LoVo (cell line): ENCODE measurements around the gene SPSB3.

Experiments
- DNase-seq: peaks from one replicate; pipeline ENCODE4 v3.0.0-alpha.2; 2016; ENCODE audit warnings: low spot score

Gene SPSB3

GRCh38 chr16:1775006-1775845 is 7.1 kb downstream of the SPSB3 start:
- no peak for DNase-seq

GRCh38 chr16:1774448-1774780 is 8.0 kb downstream of the SPSB3 start:
- DNase-seq, result no peak

GRCh38 chr16:1773703-1774447 is 8.5 kb downstream of the SPSB3 start:
- peak; percentile 9 for DNase-seq

- peak; percentile 91 for DNase-seq
These were observed 9.3 kb downstream of the SPSB3 start, which contains the start of gene MRPS34 for GRCh38 chr16:1772908-1773702. Gene MRPS34, minus strand, starts transcription at chr16:1773134. Its CDS starts 15 bp downstream, at chr16:1773119.

GRCh38 chr16:1772362-1772907 is 9.9 kb downstream of the SPSB3 start, which contains the start of gene EME2:
Gene EME2, plus strand, starts transcription at chr16:1772810. Its CDS starts 418 bp downstream, at chr16:1773228.
- no peak for DNase-seq

GRCh38 chr16:1771864-1772361 is 10.5 kb downstream of the SPSB3 start:
- no peak for DNase-seq

GRCh38 chr16:1771188-1771863 is 11.0 kb downstream of the SPSB3 start, which contains the start of gene NME3:
Gene NME3, minus strand, starts transcription at chr16:1771543. Its CDS starts 9 bp downstream, at chr16:1771534.
- peak; percentile 49 for DNase-seq

GRCh38 chr16:1770328-1771187 is 11.8 kb downstream of the SPSB3 start:
- DNase-seq, result no peak

GRCh38 chr16:1769402-1770300 is 12.7 kb downstream of the SPSB3 start:
- no peak for DNase-seq

GRCh38 chr16:1768767-1769401 is 13.5 kb downstream of the SPSB3 start:
- DNase-seq, result no peak

- DNase-seq, result no peak
These were observed 14.2 kb downstream of the SPSB3 start for GRCh38 chr16:1768061-1768766.

- DNase-seq, result no peak
These were observed 15.0 kb downstream of the SPSB3 start for GRCh38 chr16:1767116-1767994.

GRCh38 chr16:1766701-1767100 is 15.7 kb downstream of the SPSB3 start:
- DNase-seq, result no peak

GRCh38 chr16:1766231-1766630 is 16.1 kb downstream of the SPSB3 start:
- no peak for DNase-seq

GRCh38 chr16:1765826-1766225 is 16.5 kb downstream of the SPSB3 start:
- no peak for DNase-seq

GRCh38 chr16:1764971-1765370 is 17.4 kb downstream of the SPSB3 start:
- no peak for DNase-seq
